ES-I3 (cell line): ENCODE data around the gene PLD2.

Source experiments
- H3K36me3 ChIP-seq: 2 replicates; pipeline ENCODE4 v1.6.1; 2013; ENCODE audit warnings: mild to moderate bottlenecking, low read length, control low read depth, moderate library complexity; ENCODE audit not compliant: insufficient read depth
- H3K4me1 ChIP-seq: 2 replicates; pipeline ENCODE4 v1.6.1; 2013; ENCODE audit warnings: mild to moderate bottlenecking, control low read depth, low read length; ENCODE audit not compliant: insufficient read depth
- H3K9ac ChIP-seq: 2 replicates; pipeline ENCODE4 v1.6.1; 2013; ENCODE audit warnings: low read depth, mild to moderate bottlenecking, low read length, moderate library complexity
- H3K9me3 ChIP-seq: 2 replicates; pipeline ENCODE4 v1.6.1; 2013; ENCODE audit warnings: mild to moderate bottlenecking, low read length, moderate library complexity; ENCODE audit not compliant: control insufficient read depth, insufficient read depth

Gene PLD2

GRCh38 chr17:4785311-4786105 lies 21.4 kb upstream of the PLD2 start:
- Histone ChIP-seq H3K36me3 (no peaks in the 10 kb centered on the region), H3K9me3 (no peaks in the 10 kb centered on the region), H3K4me1 (0 out of 2 replicates have a peak, but pooled peaks cover 4% of the 10 kb centered on the region), H3K9ac (no peak overlapping the region)

DNA sequence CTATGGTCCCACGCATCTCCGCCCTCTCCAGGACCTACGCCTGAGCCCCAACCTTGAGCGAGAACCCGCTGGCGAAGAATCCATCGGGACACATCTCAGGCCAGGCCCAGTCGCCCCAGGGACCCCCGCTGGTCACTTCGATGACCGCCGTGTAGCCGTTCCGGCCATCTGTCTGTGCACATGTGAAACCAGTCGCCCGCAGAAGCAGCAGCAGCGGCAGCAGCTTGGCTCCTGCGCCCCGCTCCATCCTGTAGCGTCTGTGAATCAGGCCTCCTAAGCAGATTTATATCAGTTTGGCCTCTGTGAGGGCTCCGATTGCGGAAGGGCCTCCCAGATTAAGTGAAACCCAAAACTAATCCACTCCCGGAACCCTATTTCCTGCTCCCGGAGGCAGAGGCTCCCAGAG lies 20.8 kb upstream of the PLD2 start, which contains the start of gene VMO1:
VMO1 (minus strand) TSS at position 259 of the 406 bp plus-strand sequence; CDS start at position 247, 12 bp downstream.
- H3K9ac ChIP-seq: no peak within 1 kb of the TSS

DNA sequence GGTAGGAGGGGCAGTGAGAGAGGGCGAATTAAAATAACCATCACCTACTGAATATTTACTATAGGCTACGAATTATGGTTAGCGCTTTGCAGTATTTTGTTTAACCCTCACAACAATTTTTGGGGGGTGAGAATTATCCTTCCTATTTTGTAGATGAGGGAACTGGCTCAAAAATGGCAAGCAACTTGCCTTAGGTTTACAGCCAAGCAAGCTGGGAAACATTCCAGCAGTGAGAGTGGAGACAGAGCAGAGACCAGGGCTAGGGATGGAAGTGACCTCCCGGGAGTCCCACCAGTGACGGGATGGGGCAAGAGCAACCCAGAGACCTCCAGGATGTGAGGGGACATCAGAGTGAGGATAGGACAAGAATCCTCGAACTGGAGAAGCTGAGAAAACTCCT lies 20.4 kb upstream of the PLD2 start:
- H3K36me3 ChIP-seq: no peaks in the 10 kb centered on the region
- H3K9ac ChIP-seq: no peak overlapping the region
- H3K4me1 ChIP-seq: 0 out of 2 replicates have a peak, but pooled peaks cover 4% of the 10 kb centered on the region

More for the DNA sequence above, 20.8 kb upstream of the PLD2 start, which contains the start of gene VMO1:
- Histone ChIP-seq H3K4me1 (0 out of 2 replicates have a peak, but pooled peaks cover 4% of the 10 kb centered on the region), H3K9me3 (no peaks in the 10 kb centered on the region), H3K36me3 (no peaks in the 10 kb centered on the region)

GRCh38 chr17:4788159-4788806 lies 18.7 kb upstream of the PLD2 start:
- 0 out of 2 replicates have a peak, but pooled peaks cover 4% of the 10 kb centered on the region for H3K4me1 ChIP-seq
- H3K9me3 ChIP-seq: no peaks in the 10 kb centered on the region
- peak overlapping the region; percentile 89; the same call in 1 of the 2 replicates for H3K9ac ChIP-seq
- H3K36me3 ChIP-seq: no peaks in the 10 kb centered on the region

More for the DNA sequence above, 20.4 kb upstream of the PLD2 start:
- H3K9me3 ChIP-seq: no peaks in the 10 kb centered on the region

GRCh38 chr17:4788807-4789700 lies 17.9 kb upstream of the PLD2 start, which contains the start of gene GLTPD2:
Gene GLTPD2 (plus strand): TSS chr17:4788964. CDS start chr17:4789012, 48 bp downstream.
- no peaks in the 10 kb centered on the region for H3K9me3 ChIP-seq
- H3K9ac ChIP-seq: peak within 1 kb of the TSS; percentile 89
- H3K36me3 ChIP-seq: no peaks in the 10 kb centered on the region
- 0 out of 2 replicates have a peak, but pooled peaks cover 4% of the 10 kb centered on the region for H3K4me1 ChIP-seq

GRCh38 chr17:4789701-4789950 lies 17.3 kb upstream of the PLD2 start:
- Histone ChIP-seq H3K9me3 (no peaks in the 10 kb centered on the region), H3K36me3 (no peaks in the 10 kb centered on the region), H3K4me1 (0 out of 2 replicates have a peak, but pooled peaks cover 4% of the 10 kb centered on the region), H3K9ac (peak overlapping the region; percentile 89)

DNA sequence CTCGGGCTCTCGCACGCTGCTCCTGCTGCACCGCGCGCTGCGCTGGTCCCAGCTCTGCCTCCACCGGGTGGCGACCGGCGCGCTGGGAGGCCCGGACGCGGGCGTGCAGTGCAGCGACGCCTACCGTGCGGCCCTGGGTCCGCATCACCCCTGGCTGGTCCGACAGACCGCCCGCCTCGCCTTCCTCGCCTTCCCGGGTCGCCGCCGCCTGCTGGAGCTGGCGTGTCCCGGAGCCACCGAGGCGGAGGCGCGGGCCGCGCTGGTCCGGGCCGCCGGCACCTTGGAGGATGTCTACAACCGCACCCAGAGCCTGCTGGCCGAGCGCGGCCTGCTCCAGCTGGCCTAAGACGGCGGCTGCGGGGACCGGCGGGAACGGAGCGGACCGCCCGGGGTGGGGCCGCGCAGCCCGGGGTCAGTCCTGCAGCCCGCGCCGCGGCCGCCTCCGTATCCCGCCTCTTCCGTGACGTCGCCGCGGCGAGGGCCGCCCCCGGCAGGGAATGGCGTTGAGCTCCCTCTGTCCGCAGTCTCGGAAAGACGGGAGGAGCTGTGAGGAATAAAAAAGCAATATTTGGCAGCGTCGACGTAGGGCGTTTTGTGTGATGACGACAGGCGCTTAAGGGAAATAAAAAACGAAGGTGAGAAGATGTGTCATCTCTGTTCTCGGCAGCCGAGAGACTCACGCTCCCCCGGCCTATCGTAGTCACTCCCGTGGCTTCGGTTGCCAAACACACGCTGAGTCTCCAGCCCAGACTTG lies 16.8 kb upstream of the PLD2 start:
- Histone ChIP-seq H3K36me3 (no peaks in the 10 kb centered on the region), H3K9ac (peak overlapping the region; percentile 89), H3K9me3 (no peaks in the 10 kb centered on the region), H3K4me1 (0 out of 2 replicates have a peak, but pooled peaks cover 4% of the 10 kb centered on the region)

- H3K9ac ChIP-seq: peak overlapping the region; percentile 89
- no peaks in the 10 kb centered on the region for H3K9me3 ChIP-seq
Measured at GRCh38 chr17:4790705-4791088, 16.3 kb upstream of the PLD2 start.

GRCh38 chr17:4795168-4795567 lies 11.8 kb upstream of the PLD2 start:
- no peaks in the 10 kb centered on the region for H3K4me1 ChIP-seq
- H3K9me3 ChIP-seq: no peaks in the 10 kb centered on the region
- H3K9ac ChIP-seq: no peak overlapping the region
- H3K36me3 ChIP-seq: peaks cover 10% of the 10 kb centered on the region

More at GRCh38 chr17:4790705-4791088, 16.3 kb upstream of the PLD2 start:
- Histone ChIP-seq H3K4me1 (0 out of 2 replicates have a peak, but pooled peaks cover 4% of the 10 kb centered on the region), H3K36me3 (no peaks in the 10 kb centered on the region)

GRCh38 chr17:4796552-4796920 lies 10.4 kb upstream of the PLD2 start:
- no peaks in the 10 kb centered on the region for H3K9me3 ChIP-seq
- H3K36me3 ChIP-seq: peaks cover 10% of the 10 kb centered on the region
- peak overlapping the region; percentile 95 for H3K9ac ChIP-seq
- H3K4me1 ChIP-seq: no peaks in the 10 kb centered on the region; the same call in 1 of the 2 replicates

GRCh38 chr17:4800462-4801196 lies 6.3 kb upstream of the PLD2 start:
- no peaks in the 10 kb centered on the region; the same call in 1 of the 2 replicates for H3K4me1 ChIP-seq
- no peak overlapping the region for H3K9ac ChIP-seq
- H3K36me3 ChIP-seq: peaks cover 10% of the 10 kb centered on the region
- H3K9me3 ChIP-seq: no peaks in the 10 kb centered on the region

GRCh38 chr17:4802228-4802627 lies 4.7 kb upstream of the PLD2 start, which contains the start of gene C17orf114:
Gene C17orf114 (minus strand): TSS chr17:4802328.
- Histone ChIP-seq H3K4me1 (no peaks in the 10 kb centered on the region; the same call in 1 of the 2 replicates), H3K9me3 (no peaks in the 10 kb centered on the region), H3K36me3 (peaks cover 10% of the 10 kb centered on the region), H3K9ac (no peak within 1 kb of the TSS)

DNA sequence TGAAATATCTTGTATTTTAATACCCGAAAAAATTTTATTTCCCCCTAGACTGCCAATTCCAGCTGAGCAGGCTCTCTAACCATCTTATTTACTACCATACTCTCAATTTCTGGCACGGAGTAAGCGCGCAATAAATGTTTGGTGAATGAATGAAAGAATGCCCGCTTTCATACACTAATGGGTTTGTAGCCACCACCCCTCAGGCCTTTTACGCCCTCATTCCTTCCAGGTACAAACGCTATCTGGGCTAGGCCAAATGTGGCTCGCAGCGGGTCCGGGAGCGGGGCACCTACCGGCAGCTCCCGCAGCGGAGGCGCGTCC lies 536 bp upstream of the PLD2 start:
- Histone ChIP-seq H3K36me3 (peaks cover 5% of the 10 kb centered on the region), H3K9ac (peak overlapping the region; percentile 68), H3K4me1 (no peaks in the 10 kb centered on the region; the same call in 1 of the 2 replicates), H3K9me3 (no peaks in the 10 kb centered on the region)
